ENCODE measurements around the gene SCYGR8. TPM values are rescaled to one million over a fixed set of nuclear protein-coding genes. Genes with fewer than 3 reads are reported as not detected.

SCYGR8 gene
- total RNA-seq, 2 donors from 2014 or later, result not detected

- Histone ChIP-seq H3K4me1 (no peaks in the 10 kb centered on the region), H3K27ac (no peak overlapping the region), H3K36me3 (no peaks in the 10 kb centered on the region), H3K27me3 (no peaks in the 10 kb centered on the region), H3K9me3 (no peaks in the 10 kb centered on the region), H3K4me3 (no peak overlapping the region)
- DNase-seq (ENCODE audit: low spot score), result no peak
- TF ChIP-seq CTCF (IDR thresholded peaks at IDR 0.05), result no peak
Measured at GRCh38 chr2:227706859-227707258, 38.8 kb upstream of the SCYGR8 start.

- no peak for DNase-seq (ENCODE audit: low spot score)
- no peak for TF ChIP-seq CTCF (IDR thresholded peaks at IDR 0.05)
- no peak overlapping the region for H3K4me3 ChIP-seq
Measured at GRCh38 chr2:227707390-227707789, 38.3 kb upstream of the SCYGR8 start.

GRCh38 chr2:227710986-227711385 is 34.7 kb upstream of the SCYGR8 start:
- no peaks in the 10 kb centered on the region for H3K9me3 ChIP-seq
- H3K4me3 ChIP-seq, result no peak overlapping the region
- DNase-seq (ENCODE audit: low spot score), result no peak
- no peaks in the 10 kb centered on the region for H3K36me3 ChIP-seq
- no peaks in the 10 kb centered on the region for H3K4me1 ChIP-seq
- no peak overlapping the region for H3K27ac ChIP-seq
- TF ChIP-seq CTCF (IDR thresholded peaks at IDR 0.05), result no peak
- H3K27me3 ChIP-seq, result no peaks in the 10 kb centered on the region

More at GRCh38 chr2:227707390-227707789, 38.3 kb upstream of the SCYGR8 start:
- Histone ChIP-seq H3K36me3 (no peaks in the 10 kb centered on the region), H3K4me1 (no peaks in the 10 kb centered on the region), H3K27me3 (no peaks in the 10 kb centered on the region), H3K9me3 (no peaks in the 10 kb centered on the region), H3K27ac (no peak overlapping the region)

GRCh38 chr2:227713291-227713690 is 32.4 kb upstream of the SCYGR8 start:
- H3K27ac ChIP-seq, result no peak overlapping the region
- no peaks in the 10 kb centered on the region for H3K27me3 ChIP-seq
- DNase-seq (ENCODE audit: low spot score), result no peak
- H3K36me3 ChIP-seq, result no peaks in the 10 kb centered on the region
- peaks cover 0 to 7% of the 10 kb centered on the region in 2 donors for H3K4me1 ChIP-seq
- no peaks in the 10 kb centered on the region for H3K9me3 ChIP-seq
- no peak for TF ChIP-seq CTCF (IDR thresholded peaks at IDR 0.05)
- H3K4me3 ChIP-seq, result no peak overlapping the region

- Histone ChIP-seq H3K4me1 (peaks cover 0 to 7% of the 10 kb centered on the region in 2 donors), H3K36me3 (no peaks in the 10 kb centered on the region), H3K27ac (no peak overlapping the region), H3K9me3 (no peaks in the 10 kb centered on the region), H3K4me3 (no peak overlapping the region), H3K27me3 (no peaks in the 10 kb centered on the region)
- TF ChIP-seq CTCF (IDR thresholded peaks at IDR 0.05), result no peak
- DNase-seq (ENCODE audit: low spot score), result no peak
Measured at GRCh38 chr2:227716501-227716900, 29.2 kb upstream of the SCYGR8 start.

Data from right atrium auricular region (tissue), 2 donors.